SW 1271 (cell line): ENCODE data around the gene KCNN4.

Source experiments
- DNase-seq, 2 experiments: peaks; one replicate each; lab custom pipeline; 2025; lab: John Stamatoyannopoulos, UW

The KCNN4 gene

GRCh38 chr19:43748205-43748594, 32.6 kb downstream of the KCNN4 start:
- no peak for DNase-seq

GRCh38 chr19:43747557-43748204, 33.1 kb downstream of the KCNN4 start:
- DNase-seq = no peak

- no peak for DNase-seq
Observed at GRCh38 chr19:43743059-43743458, 37.7 kb downstream of the KCNN4 start.

- no peak for DNase-seq
Observed at GRCh38 chr19:43741075-43741825, 39.5 kb downstream of the KCNN4 start.

GRCh38 chr19:43739439-43740235, 41.1 kb downstream of the KCNN4 start:
- no peak for DNase-seq

- DNase-seq = no peak
Observed at GRCh38 chr19:43738780-43739211, 42.0 kb downstream of the KCNN4 start.

GRCh38 chr19:43735957-43736356, 44.8 kb downstream of the KCNN4 start:
- DNase-seq = no peak

GRCh38 chr19:43735013-43735412, 45.8 kb downstream of the KCNN4 start:
- no peak for DNase-seq

GRCh38 chr19:43731846-43732245, 48.9 kb downstream of the KCNN4 start:
- no peak for DNase-seq

- no peak for DNase-seq
Observed at GRCh38 chr19:43731346-43731745, 49.4 kb downstream of the KCNN4 start.

- DNase-seq = no peak
Observed at GRCh38 chr19:43729919-43730318, 50.9 kb downstream of the KCNN4 start.

GRCh38 chr19:43727593-43727853, 53.2 kb downstream of the KCNN4 start:
- no peak for DNase-seq

- DNase-seq = no peak
Observed at GRCh38 chr19:43726736-43727592, 53.8 kb downstream of the KCNN4 start.

GRCh38 chr19:43725468-43725867, 55.3 kb downstream of the KCNN4 start:
- no peak for DNase-seq

GRCh38 chr19:43724896-43725295, 55.9 kb downstream of the KCNN4 start:
- no peak for DNase-seq

GRCh38 chr19:43723588-43723987, 57.2 kb downstream of the KCNN4 start:
- DNase-seq = no peak

GRCh38 chr19:43721469-43722048, 59.2 kb downstream of the KCNN4 start:
- DNase-seq = no peak

- DNase-seq = no peak
Observed at GRCh38 chr19:43720936-43721335, 59.8 kb downstream of the KCNN4 start.

GRCh38 chr19:43719918-43720317, 60.9 kb downstream of the KCNN4 start:
- DNase-seq = no peak

GRCh38 chr19:43719378-43719868, 61.4 kb downstream of the KCNN4 start:
- no peak for DNase-seq

- DNase-seq = no peak
Observed at GRCh38 chr19:43718627-43719377, 62.0 kb downstream of the KCNN4 start.
